Glutamatergic neuron (in vitro differentiated cells): ENCODE measurements around the gene ARHGEF2. TPM values are rescaled to one million over a fixed set of nuclear protein-coding genes. Genes with fewer than 3 reads are reported as not detected.

ENCODE experiments used
- DNase-seq: peaks from one replicate; pipeline ENCODE4 v3.0.0; 2022
- H3K27ac Mint-ChIP-seq: one replicate; pipeline ENCODE4 v1.8.0; 2020; ENCODE audit warnings: mild to moderate bottlenecking, mixed read lengths, inconsistent platforms; ENCODE audit not compliant: unreplicated experiment
- H3K27me3 Mint-ChIP-seq: one replicate; pipeline ENCODE4 v1.8.0; 2020; ENCODE audit warnings: mild to moderate bottlenecking, moderate library complexity, mixed read lengths, inconsistent platforms; ENCODE audit not compliant: unreplicated experiment
- H3K36me3 Mint-ChIP-seq: one replicate; pipeline ENCODE4 v1.8.0; 2020; ENCODE audit warnings: mild to moderate bottlenecking, mixed read lengths, inconsistent platforms; ENCODE audit not compliant: unreplicated experiment
- H3K4me1 Mint-ChIP-seq: one replicate; pipeline ENCODE4 v1.8.0; 2020; ENCODE audit warnings: mild to moderate bottlenecking, low read depth, mixed read lengths, inconsistent platforms; ENCODE audit not compliant: unreplicated experiment
- H3K4me3 Mint-ChIP-seq: one replicate; pipeline ENCODE4 v1.8.0; 2020; ENCODE audit warnings: mild to moderate bottlenecking, mixed read lengths, inconsistent platforms; ENCODE audit not compliant: unreplicated experiment
- H3K9me3 Mint-ChIP-seq: one replicate; pipeline ENCODE4 v1.8.0; 2020; ENCODE audit warnings: mild to moderate bottlenecking, moderate library complexity, mixed read lengths, inconsistent platforms; ENCODE audit not compliant: unreplicated experiment
- CTCF ChIP-seq: fragments of 200-600 bp; sonication (generic); IDR thresholded peaks from one replicate; pipeline ENCODE4 v1.5.0; 2021; ENCODE audit not compliant: partially characterized antibody, unreplicated experiment
- total RNA-seq: library from RNA; stranded (reverse); fragmentation: NEBNext Ultra II Directional; extraction: Animal tissue kit (Norgen Biotek cat#: 25700); gene quantifications from one replicate; pipeline ENCODE4 v1.2.1, GENCODE V29; 2021; ENCODE audit not compliant: unreplicated experiment

Gene ARHGEF2
- total RNA-seq, 1 donor from 2014 or later, result 222 TPM

DNA sequence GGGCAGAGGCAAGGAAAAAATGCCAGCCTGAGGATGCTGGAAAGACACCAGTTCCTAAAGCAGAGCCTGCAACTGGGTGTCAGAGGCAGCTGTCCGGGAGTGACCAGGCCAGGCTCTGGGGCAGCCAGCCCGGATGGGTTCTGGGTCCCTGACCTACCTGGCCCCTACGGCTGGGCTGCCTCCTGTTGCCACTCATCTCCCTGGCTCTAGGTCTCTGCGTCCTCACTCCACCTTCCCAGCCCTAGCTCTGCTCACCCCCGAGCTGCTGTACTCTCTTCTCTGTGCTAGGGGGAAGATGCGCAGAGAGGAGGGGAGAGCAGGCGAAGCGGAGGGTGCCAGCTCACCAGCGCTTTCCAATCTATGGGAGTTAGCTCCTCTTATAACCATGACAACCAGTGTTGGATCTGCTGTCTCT, 9.0 kb downstream of the ARHGEF2 start:
- H3K27me3 Mint-ChIP-seq, result peaks cover 23% of the 10 kb centered on the region
- H3K27ac Mint-ChIP-seq, result peak overlapping the region; percentile 86
- H3K4me3 Mint-ChIP-seq, result peak overlapping the region; percentile 69
- TF ChIP-seq CTCF, result no peak
- peaks cover 11% of the 10 kb centered on the region for H3K9me3 Mint-ChIP-seq
- no peak for DNase-seq
- peaks cover 5% of the 10 kb centered on the region for H3K36me3 Mint-ChIP-seq
- H3K4me1 Mint-ChIP-seq, result peaks cover 49% of the 10 kb centered on the region

DNA sequence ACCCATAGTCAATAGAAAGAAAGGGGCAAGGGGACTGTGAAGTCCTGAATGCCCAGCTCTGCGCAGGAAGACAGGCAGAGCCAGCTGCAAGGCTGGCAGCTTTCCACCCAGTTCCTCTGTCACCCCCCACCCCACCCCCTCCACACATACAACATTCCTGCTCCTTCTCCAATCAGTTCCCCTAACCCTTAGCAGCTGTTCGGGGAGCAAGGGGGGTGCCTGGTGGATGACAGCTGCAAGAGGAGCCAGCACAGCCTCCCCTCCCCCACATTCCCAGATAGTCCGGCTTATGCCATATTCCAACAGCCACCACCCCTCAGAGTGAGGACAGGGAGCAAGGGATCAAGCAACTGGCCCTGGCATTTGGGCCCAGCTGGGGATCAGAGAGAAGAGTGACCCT, 9.7 kb downstream of the ARHGEF2 start:
- peaks cover 45% of the 10 kb centered on the region for H3K4me1 Mint-ChIP-seq
- peaks cover 23% of the 10 kb centered on the region for H3K27me3 Mint-ChIP-seq
- peaks cover 5% of the 10 kb centered on the region for H3K36me3 Mint-ChIP-seq

DNA sequence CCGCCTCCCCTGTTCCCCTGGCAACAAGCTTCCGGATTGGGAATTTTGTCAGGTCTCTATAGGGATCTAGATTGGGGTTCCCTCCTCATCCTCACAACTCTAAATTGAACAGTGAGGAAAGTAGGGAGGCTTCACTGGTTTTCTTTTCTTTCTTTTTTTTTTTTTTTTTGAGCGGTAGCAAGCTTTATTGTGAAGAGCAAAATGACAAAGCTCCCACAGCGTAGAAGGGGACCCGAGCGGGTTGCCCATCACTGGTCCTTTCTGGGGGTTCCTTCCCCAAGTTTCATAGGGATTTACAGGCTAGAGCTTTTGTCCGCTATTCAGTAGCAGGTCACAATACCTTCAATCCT, 10.3 kb downstream of the ARHGEF2 start:
- peak overlapping the region; percentile 69 for H3K4me3 Mint-ChIP-seq
- H3K4me1 Mint-ChIP-seq, result peaks cover 45% of the 10 kb centered on the region

More for the DNA sequence above, 9.7 kb downstream of the ARHGEF2 start:
- peak overlapping the region; percentile 69 for H3K4me3 Mint-ChIP-seq
- no peak for TF ChIP-seq CTCF
- H3K27ac Mint-ChIP-seq, result peak overlapping the region; percentile 86
- DNase-seq, result peak; percentile 62
- H3K9me3 Mint-ChIP-seq, result peaks cover 12% of the 10 kb centered on the region

DNA sequence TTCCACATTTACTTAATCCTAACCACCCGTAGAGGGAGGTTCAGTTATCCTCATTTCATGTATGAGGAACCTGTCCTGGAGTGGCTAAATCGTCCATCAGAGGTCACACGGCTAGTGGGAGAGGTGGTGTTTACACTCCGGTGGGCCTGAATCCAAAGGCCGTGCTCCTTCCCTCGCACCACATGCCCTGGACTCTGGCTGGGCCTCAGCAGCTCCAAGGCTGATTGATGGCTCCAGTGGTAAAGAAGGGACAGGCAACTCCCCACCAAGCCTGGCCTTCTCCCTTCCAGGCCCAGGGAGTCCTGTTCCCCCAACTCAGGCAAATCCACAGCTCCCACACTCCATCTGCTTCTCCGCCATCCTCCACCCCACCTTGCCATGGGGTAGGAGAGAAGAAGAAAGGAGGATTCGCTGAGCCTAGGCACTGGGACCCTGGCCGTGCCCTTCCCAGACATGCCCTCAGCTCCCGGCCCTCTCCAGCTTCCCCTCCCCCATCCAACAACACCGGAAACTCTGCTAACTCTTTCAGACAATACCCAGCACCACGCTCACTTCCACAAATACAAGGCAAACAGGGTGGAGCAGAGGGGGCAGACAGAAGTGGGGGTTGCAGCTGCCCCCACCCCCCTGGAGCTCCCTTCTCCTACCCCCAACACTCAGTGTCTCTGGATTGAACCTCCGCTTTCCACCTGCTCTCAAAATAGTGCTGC, 10.9 kb downstream of the ARHGEF2 start:
- no peak for DNase-seq
- H3K9me3 Mint-ChIP-seq, result peaks cover 12% of the 10 kb centered on the region
- peak overlapping the region; percentile 69 for H3K4me3 Mint-ChIP-seq
- H3K27me3 Mint-ChIP-seq, result peaks cover 20% of the 10 kb centered on the region
- H3K27ac Mint-ChIP-seq, result peak overlapping the region; percentile 86
- peaks cover 5% of the 10 kb centered on the region for H3K36me3 Mint-ChIP-seq
- no peak for TF ChIP-seq CTCF
- H3K4me1 Mint-ChIP-seq, result peaks cover 44% of the 10 kb centered on the region

More for the DNA sequence above, 10.3 kb downstream of the ARHGEF2 start:
- no peak for TF ChIP-seq CTCF
- Mint-ChIP-seq H3K27ac (peak overlapping the region; percentile 86), H3K27me3 (peaks cover 21% of the 10 kb centered on the region), H3K9me3 (peaks cover 12% of the 10 kb centered on the region), H3K36me3 (peaks cover 5% of the 10 kb centered on the region)
- no peak for DNase-seq

DNA sequence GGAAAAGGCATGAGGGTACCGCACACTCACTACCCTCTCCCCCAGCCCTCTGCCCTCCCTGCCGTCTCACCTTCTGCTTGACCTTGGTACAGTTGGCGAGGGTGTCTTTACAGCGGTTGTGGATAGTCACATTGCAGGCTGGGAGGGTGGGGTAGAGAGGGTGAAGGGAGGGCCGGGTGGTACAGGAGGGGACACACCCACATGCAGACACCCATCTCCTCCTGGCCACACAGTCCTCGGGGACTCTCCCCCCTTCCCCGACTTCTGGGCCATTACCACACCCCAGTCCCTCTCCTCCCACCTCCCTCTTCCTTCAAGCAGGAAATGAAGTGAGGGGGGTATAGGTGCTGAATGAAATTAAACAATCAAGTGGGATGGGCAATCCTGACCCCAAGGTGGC, 11.6 kb downstream of the ARHGEF2 start:
- Mint-ChIP-seq H3K27ac (no peak overlapping the region), H3K9me3 (peaks cover 12% of the 10 kb centered on the region), H3K27me3 (peaks cover 20% of the 10 kb centered on the region), H3K4me1 (peaks cover 38% of the 10 kb centered on the region), H3K4me3 (no peak overlapping the region), H3K36me3 (peaks cover 5% of the 10 kb centered on the region)
- DNase-seq, result no peak
- no peak for TF ChIP-seq CTCF
